ENCODE data around the gene KCNT1.

Gene KCNT1

DNA sequence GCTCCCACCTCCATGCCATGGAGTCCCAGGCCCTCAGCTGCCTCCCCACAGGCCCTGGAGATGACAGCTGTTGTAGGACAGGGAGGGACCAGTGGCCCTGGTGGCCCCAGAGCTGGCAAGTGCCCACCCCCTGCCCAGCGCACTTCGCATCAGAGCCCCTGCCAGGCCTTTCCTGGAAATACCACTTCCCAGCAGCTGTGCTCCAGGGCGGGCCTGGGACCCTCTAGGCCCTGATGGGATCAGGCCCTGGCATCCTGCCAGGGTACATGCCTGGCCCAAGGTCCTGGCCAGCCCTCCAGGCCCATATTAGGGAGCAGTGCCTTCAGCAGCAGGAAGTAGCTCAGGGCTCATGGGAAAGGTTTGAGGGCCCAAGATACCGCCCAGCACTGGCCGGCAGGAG lies 2.5 kb downstream of the KCNT1 start:
- Histone ChIP-seq H3K36me3 (ENCODE audit: control insufficient read depth, insufficient read depth, low read length) (no peaks in the 10 kb centered on the region), H3K27me3 (ENCODE audit: control insufficient read depth, insufficient read depth, low read length) (no peaks in the 10 kb centered on the region), H3K4me3 (ENCODE audit: low read depth, low read length) (no peak overlapping the region), H3K4me1 (ENCODE audit: control insufficient read depth, insufficient read depth, low read length) (no peaks in the 10 kb centered on the region), H3K9ac (ENCODE audit: low read depth, low read length) (no peak overlapping the region), H3K9me3 (ENCODE audit: control insufficient read depth, insufficient read depth, low read length) (no peaks in the 10 kb centered on the region)

DNA sequence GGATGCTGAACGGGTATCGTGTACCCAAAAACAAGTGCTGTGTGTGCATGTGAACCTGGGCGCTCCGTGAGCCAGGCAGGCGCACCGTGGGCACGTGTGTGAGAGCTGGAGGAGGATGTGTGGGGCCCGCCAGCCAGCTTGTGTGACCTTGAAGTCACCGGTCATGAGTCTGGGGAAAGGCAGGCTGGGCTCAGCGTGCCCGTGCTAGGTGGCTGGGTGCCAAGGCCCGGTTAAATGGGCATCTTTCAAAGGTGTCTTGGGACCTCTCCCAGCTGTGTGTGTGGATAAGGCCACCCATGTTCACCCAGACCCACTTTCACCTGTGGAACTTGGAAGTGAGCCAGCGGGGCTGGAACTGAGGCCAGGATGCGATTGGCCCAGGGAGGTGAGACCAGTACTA lies 3.4 kb downstream of the KCNT1 start:
- Histone ChIP-seq H3K36me3 (ENCODE audit: control insufficient read depth, insufficient read depth, low read length) (no peaks in the 10 kb centered on the region), H3K4me1 (ENCODE audit: control insufficient read depth, insufficient read depth, low read length) (no peaks in the 10 kb centered on the region), H3K4me3 (ENCODE audit: low read depth, low read length) (no peak overlapping the region), H3K9me3 (ENCODE audit: control insufficient read depth, insufficient read depth, low read length) (no peaks in the 10 kb centered on the region), H3K9ac (ENCODE audit: low read depth, low read length) (no peak overlapping the region), H3K27me3 (ENCODE audit: control insufficient read depth, insufficient read depth, low read length) (no peaks in the 10 kb centered on the region)

DNA sequence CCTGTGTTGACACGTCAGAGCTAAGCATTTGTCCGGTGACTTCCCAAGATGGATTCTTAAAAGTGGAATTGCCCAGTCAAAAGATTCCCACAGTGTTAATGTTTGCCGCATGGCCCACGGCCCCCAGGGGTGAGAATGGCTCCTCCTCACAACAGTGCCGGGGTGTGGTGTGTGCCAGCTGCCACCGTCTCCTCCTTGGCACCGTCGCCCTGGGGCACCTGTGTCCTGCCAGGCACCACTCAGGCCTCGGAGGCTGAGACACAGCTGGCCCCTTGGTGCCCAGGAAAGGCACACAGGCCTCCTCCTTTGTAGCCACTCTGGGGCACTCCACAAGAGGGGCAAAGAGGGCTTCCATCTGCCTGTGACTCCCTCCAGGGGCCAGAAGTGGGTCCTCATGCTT lies 4.3 kb downstream of the KCNT1 start:
- no peaks in the 10 kb centered on the region for H3K36me3 ChIP-seq (ENCODE audit: control insufficient read depth, insufficient read depth, low read length)
- no peak overlapping the region for H3K4me3 ChIP-seq (ENCODE audit: low read depth, low read length)
- no peak overlapping the region for H3K9ac ChIP-seq (ENCODE audit: low read depth, low read length)
- no peaks in the 10 kb centered on the region for H3K9me3 ChIP-seq (ENCODE audit: control insufficient read depth, insufficient read depth, low read length)
- H3K4me1 ChIP-seq (ENCODE audit: control insufficient read depth, insufficient read depth, low read length), result no peaks in the 10 kb centered on the region
- no peaks in the 10 kb centered on the region for H3K27me3 ChIP-seq (ENCODE audit: control insufficient read depth, insufficient read depth, low read length)

DNA sequence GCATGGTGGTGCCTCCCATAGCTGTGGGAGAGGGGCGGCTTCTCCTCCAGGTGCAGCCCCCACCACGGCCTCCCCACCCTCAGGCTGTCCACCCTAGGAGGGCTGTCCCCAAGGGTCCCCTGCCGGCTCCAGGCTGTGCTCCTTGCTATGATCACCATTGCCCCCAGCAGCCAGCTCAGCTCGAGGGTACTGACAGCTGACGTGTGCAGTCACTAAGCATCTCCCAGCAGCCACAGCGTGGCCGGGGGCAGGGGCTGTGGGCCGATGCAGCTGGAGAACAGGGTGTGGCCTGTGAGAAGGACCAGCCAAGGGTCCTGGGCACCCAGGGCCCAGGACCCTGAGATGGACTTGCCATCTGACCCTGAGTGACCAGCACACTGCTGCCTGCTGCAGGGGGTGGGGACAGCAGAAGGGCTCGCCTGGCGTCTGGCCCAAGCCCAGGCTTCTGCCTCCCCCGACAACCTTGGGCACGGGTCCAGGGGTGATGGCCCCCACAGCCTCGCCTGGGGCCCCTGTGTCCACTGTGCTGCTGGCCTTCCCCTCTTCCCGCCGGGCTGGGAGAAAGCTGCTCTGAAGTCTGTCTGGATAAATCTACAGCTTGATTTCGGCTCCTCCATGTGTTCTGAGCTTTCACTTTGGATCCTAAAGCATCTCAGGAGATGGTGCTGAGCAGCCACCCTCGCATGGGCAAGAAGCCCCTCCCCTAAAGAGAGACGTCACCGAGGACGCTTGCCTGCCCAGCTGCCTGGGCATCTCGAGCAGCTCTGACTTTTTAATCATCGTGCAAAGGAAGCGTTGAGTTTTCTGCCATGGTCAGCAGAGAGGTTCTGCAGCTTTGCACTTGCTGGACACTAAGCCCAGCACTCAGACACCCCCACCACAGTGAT lies 5.5 kb downstream of the KCNT1 start:
- Histone ChIP-seq H3K9ac (ENCODE audit: low read depth, low read length) (no peak overlapping the region), H3K4me3 (ENCODE audit: low read depth, low read length) (no peak overlapping the region), H3K27me3 (ENCODE audit: control insufficient read depth, insufficient read depth, low read length) (no peaks in the 10 kb centered on the region), H3K36me3 (ENCODE audit: control insufficient read depth, insufficient read depth, low read length) (no peaks in the 10 kb centered on the region), H3K9me3 (ENCODE audit: control insufficient read depth, insufficient read depth, low read length) (no peaks in the 10 kb centered on the region), H3K4me1 (ENCODE audit: control insufficient read depth, insufficient read depth, low read length) (no peaks in the 10 kb centered on the region)

DNA sequence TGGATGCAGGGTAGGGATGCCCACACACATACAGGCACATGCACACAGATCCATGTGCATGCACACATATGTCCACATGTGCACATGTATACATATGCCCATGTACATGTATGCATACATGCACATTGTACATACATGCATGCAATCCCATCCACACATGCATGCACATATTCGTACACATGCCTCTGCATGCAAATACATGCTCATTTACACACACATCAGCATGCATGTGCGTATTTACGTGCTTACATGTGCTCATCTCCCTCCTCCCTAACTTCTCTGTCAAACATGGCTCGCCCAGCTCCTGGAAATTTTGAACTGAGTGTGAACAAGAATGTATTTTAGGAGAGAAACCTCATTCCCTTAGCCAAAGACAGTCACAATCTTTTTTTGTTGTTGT lies 6.2 kb downstream of the KCNT1 start:
- no peaks in the 10 kb centered on the region for H3K36me3 ChIP-seq (ENCODE audit: control insufficient read depth, insufficient read depth, low read length)
- H3K27me3 ChIP-seq (ENCODE audit: control insufficient read depth, insufficient read depth, low read length), result no peaks in the 10 kb centered on the region
- H3K9ac ChIP-seq (ENCODE audit: low read depth, low read length), result no peak overlapping the region
- no peaks in the 10 kb centered on the region for H3K4me1 ChIP-seq (ENCODE audit: control insufficient read depth, insufficient read depth, low read length)
- no peaks in the 10 kb centered on the region for H3K9me3 ChIP-seq (ENCODE audit: control insufficient read depth, insufficient read depth, low read length)
- no peak overlapping the region for H3K4me3 ChIP-seq (ENCODE audit: low read depth, low read length)

DNA sequence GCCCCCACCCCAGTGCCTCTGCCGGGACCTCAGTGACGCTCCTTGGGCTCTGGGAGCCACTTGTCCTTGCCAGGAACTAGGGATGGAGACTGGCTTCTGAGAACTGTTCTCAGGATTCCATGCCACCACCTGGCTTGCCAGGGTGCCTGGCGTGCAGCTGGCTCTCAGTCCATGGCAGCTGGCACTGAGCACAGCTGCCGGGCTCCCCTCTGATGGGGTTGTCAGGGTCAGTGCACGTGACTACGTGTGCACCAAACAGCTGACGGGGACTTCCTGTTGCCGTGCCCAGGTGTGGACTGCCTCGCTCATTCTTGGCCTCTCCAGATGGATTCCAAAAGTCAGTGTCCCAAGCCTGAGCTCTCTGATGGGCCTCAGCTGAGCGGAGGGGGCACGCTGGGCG lies 9.4 kb downstream of the KCNT1 start:
- peaks cover 14% of the 10 kb centered on the region for H3K27me3 ChIP-seq (ENCODE audit: control insufficient read depth, insufficient read depth, low read length)
- no peaks in the 10 kb centered on the region for H3K36me3 ChIP-seq (ENCODE audit: control insufficient read depth, insufficient read depth, low read length)
- no peaks in the 10 kb centered on the region for H3K9me3 ChIP-seq (ENCODE audit: control insufficient read depth, insufficient read depth, low read length)
- no peak overlapping the region for H3K4me3 ChIP-seq (ENCODE audit: low read depth, low read length)
- no peak overlapping the region for H3K9ac ChIP-seq (ENCODE audit: low read depth, low read length)
- no peaks in the 10 kb centered on the region for H3K4me1 ChIP-seq (ENCODE audit: control insufficient read depth, insufficient read depth, low read length)

DNA sequence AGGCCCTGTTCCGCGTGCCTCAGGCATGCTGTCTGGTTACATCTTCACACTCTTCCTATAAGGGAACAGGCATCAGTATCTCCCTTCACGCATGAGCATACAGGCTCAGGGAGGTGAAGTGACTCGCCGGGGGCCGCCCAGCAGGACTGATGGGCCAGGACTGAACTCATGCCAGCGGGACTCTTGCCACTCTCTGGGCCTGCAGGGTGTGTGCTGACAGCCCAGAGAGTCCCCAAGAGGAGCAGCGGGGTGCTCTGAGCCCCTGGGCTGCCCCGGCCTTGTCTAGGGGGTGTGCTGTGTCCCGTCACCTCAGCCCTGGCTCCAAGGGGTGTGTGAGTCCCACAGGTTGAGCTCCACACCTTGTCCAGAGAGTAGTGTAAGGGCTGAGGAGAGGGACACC lies 9.9 kb downstream of the KCNT1 start:
- Histone ChIP-seq H3K9me3 (ENCODE audit: control insufficient read depth, insufficient read depth, low read length) (no peaks in the 10 kb centered on the region), H3K27me3 (ENCODE audit: control insufficient read depth, insufficient read depth, low read length) (peaks cover 14% of the 10 kb centered on the region), H3K4me1 (ENCODE audit: control insufficient read depth, insufficient read depth, low read length) (no peaks in the 10 kb centered on the region), H3K4me3 (ENCODE audit: low read depth, low read length) (no peak overlapping the region), H3K36me3 (ENCODE audit: control insufficient read depth, insufficient read depth, low read length) (no peaks in the 10 kb centered on the region), H3K9ac (ENCODE audit: low read depth, low read length) (no peak overlapping the region)

DNA sequence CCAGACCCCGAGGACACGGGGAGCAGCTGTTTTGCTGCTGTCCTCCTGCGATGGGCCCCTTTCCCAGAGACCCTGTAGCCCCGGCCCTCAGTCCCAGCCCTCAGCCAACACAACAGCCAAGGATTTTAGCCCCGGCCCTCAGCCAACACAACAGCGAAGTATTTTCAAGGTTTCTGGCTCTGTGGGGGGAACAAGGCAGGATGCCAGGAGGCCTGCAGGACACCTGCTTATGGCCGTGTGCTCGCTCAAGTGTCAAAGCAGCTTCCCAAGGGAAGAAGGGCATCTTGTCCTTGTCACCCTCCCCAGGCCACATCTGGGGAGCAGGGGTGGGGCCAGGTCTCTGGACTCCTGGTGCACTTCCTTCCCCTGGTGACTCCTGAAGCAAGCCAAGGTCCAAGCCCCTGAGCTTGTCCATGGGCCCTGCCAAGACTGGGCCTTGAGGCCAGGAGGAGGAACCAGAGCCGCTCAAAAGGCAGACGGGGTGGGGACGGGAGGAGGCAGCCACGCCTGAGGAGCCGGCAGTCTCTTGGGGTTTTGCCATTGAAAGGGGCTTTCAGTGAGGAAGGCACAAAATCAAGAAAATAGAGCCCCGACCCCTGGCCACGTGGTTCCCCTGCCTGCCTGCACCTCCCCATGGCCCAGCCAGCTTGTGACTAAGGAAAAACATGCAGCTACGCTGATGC lies 10.8 kb downstream of the KCNT1 start:
- peaks cover 14% of the 10 kb centered on the region for H3K27me3 ChIP-seq (ENCODE audit: control insufficient read depth, insufficient read depth, low read length)

DNA sequence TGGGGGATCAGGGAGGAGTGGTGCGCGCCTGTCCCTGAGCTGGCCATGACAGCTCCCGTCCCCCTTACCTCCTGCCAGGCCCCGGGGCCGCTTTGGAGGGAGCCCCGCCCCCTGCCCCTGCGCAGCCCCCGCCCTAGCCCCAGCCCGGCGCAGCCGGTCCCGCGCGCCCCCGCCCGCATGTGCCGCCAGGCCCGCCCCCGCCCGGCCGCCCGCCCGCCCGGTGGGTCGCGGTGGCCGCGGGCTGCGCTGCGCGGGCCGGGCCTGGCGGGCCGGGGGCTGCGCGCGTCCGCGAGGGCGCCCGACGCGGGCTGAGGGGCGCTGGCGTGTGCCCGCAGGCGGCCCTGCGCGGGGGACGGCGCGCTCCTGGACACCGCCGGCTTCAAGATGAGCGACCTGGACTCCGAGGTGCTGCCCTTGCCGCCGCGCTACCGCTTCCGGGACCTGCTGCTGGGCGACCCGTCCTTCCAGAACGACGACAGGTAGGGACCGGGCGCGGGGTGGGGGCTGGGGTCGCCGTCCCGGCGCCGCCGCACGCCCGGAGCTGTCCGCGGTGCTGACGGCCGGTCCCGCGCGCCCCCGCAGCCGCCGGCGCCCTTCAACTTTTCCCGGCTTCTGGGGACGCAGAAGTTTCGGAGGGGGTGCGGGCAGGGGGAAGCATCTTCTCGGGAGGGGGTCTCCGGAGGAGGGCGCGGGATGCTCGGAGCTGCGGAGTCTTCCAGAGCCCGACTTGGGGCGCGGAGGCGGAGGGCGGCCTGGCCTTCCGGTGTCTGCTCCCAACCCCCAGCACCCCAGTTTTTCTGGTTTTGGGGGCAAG lies 12.5 kb downstream of the KCNT1 start:
- no peaks in the 10 kb centered on the region for H3K9me3 ChIP-seq (ENCODE audit: control insufficient read depth, insufficient read depth, low read length)
- no peak overlapping the region for H3K4me3 ChIP-seq (ENCODE audit: low read depth, low read length)
- H3K4me1 ChIP-seq (ENCODE audit: control insufficient read depth, insufficient read depth, low read length), result no peaks in the 10 kb centered on the region
- no peak overlapping the region for H3K9ac ChIP-seq (ENCODE audit: low read depth, low read length)
- H3K27me3 ChIP-seq (ENCODE audit: control insufficient read depth, insufficient read depth, low read length), result peaks cover 14% of the 10 kb centered on the region
- no peaks in the 10 kb centered on the region for H3K36me3 ChIP-seq (ENCODE audit: control insufficient read depth, insufficient read depth, low read length)

More for the DNA sequence above, 10.8 kb downstream of the KCNT1 start:
- Histone ChIP-seq H3K4me1 (ENCODE audit: control insufficient read depth, insufficient read depth, low read length) (no peaks in the 10 kb centered on the region), H3K36me3 (ENCODE audit: control insufficient read depth, insufficient read depth, low read length) (no peaks in the 10 kb centered on the region), H3K9me3 (ENCODE audit: control insufficient read depth, insufficient read depth, low read length) (no peaks in the 10 kb centered on the region), H3K9ac (ENCODE audit: low read depth, low read length) (no peak overlapping the region), H3K4me3 (ENCODE audit: low read depth, low read length) (no peak overlapping the region)

DNA sequence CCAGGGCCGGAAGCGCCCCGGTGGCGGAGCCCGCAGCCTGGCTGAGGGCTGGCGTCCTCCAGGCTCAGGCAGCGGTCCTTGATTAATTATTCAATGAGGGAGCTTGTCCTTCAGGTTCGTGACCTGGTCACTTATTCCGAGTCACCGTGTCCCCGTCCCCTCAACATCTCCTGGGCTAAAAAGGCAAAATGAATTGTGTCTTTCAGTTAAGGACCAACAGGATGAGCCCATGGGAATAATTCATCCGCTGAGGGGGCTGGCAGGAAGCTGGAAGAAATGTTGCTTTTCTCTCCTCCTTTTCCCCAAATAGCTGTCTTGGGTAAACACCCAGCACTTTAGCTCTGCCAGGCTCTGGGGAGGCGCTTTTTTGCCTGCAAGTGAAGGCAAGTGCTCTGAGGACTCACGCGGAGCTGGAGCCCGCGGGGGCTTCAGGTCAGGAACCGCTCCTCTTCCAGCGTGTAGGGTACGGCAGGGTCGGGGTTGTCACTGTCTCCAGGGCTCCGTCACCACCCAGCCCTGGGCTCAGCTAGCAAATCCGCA lies 13.1 kb downstream of the KCNT1 start:
- H3K9me3 ChIP-seq (ENCODE audit: control insufficient read depth, insufficient read depth, low read length), result no peaks in the 10 kb centered on the region
- no peak overlapping the region for H3K9ac ChIP-seq (ENCODE audit: low read depth, low read length)
- H3K27me3 ChIP-seq (ENCODE audit: control insufficient read depth, insufficient read depth, low read length), result peaks cover 14% of the 10 kb centered on the region
- no peaks in the 10 kb centered on the region for H3K4me1 ChIP-seq (ENCODE audit: control insufficient read depth, insufficient read depth, low read length)
- no peak overlapping the region for H3K4me3 ChIP-seq (ENCODE audit: low read depth, low read length)
- no peaks in the 10 kb centered on the region for H3K36me3 ChIP-seq (ENCODE audit: control insufficient read depth, insufficient read depth, low read length)

DNA sequence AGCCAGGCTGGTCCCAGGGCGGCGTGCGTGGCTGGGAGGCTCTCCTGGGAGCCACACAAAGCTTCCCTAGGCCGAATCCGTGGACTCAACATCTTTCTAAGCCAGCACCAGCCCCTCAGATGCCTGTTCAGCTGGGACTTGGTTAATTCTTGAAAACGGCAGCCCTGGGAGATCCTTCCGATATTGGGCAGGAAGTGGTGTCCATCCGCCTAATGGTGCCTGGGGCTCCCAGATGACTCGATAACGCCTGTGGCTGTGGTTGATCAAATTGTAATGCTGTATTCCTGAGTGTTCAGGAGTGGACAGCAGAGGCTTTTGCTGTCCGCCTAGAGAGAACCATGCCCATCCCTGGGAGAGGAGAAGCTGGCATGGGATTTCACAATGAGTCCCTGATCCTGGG lies 14.1 kb downstream of the KCNT1 start:
- no peaks in the 10 kb centered on the region for H3K4me1 ChIP-seq (ENCODE audit: control insufficient read depth, insufficient read depth, low read length)
- H3K4me3 ChIP-seq (ENCODE audit: low read depth, low read length), result no peak overlapping the region

More for the DNA sequence above, 14.1 kb downstream of the KCNT1 start:
- H3K27me3 ChIP-seq (ENCODE audit: control insufficient read depth, insufficient read depth, low read length), result peaks cover 14% of the 10 kb centered on the region
- H3K36me3 ChIP-seq (ENCODE audit: control insufficient read depth, insufficient read depth, low read length), result no peaks in the 10 kb centered on the region
- no peak overlapping the region for H3K9ac ChIP-seq (ENCODE audit: low read depth, low read length)
- no peaks in the 10 kb centered on the region for H3K9me3 ChIP-seq (ENCODE audit: control insufficient read depth, insufficient read depth, low read length)
